Measurements from ENCODE around the gene WNK1.

DNA sequence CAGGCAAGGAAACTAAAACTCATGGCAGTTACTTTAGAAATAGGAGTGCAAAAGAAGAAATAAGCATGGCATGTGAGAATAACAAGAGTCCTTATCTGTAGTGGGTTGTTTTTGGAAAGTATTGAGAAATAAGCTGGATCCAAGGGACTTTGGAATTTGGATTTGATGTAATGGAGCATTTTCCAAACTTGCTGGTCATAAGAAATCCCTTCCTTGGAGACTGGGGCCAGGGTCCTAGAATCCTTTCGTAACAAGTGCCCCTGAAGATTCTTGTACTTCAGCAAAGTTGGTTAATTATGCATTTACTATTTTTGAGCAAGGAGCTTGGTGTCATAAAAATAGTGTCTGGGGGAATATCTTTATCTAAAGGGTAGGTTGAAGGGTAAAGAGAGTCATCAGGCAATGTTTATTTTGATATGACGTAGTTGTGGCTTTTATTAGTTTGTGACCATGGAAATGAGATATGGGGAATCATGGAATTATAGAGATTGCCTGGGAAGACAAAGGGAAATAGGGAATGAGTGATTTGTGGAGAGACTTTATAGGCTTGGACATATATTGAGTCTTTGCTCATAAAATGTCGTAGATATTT, 53.9 kb downstream of the WNK1 start:
- TF ChIP-seq, protein P1, sequence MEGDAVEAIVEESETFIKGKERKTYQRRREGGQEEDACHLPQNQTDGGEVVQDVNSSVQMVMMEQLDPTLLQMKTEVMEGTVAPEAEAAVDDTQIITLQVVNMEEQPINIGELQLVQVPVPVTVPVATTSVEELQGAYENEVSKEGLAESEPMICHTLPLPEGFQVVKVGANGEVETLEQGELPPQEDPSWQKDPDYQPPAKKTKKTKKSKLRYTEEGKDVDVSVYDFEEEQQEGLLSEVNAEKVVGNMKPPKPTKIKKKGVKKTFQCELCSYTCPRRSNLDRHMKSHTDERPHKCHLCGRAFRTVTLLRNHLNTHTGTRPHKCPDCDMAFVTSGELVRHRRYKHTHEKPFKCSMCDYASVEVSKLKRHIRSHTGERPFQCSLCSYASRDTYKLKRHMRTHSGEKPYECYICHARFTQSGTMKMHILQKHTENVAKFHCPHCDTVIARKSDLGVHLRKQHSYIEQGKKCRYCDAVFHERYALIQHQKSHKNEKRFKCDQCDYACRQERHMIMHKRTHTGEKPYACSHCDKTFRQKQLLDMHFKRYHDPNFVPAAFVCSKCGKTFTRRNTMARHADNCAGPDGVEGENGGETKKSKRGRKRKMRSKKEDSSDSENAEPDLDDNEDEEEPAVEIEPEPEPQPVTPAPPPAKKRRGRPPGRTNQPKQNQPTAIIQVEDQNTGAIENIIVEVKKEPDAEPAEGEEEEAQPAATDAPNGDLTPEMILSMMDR (IDR thresholded peaks at IDR 0.05) = no peak
- no peak for TF ChIP-seq POLR2A (IDR thresholded peaks at IDR 0.05)

Measured in lower leg skin (tissue), 3 donors.